Measurements from ENCODE around the gene TDRD7. TPM values are rescaled to one million over a fixed set of nuclear protein-coding genes. Genes with fewer than 3 reads are reported as not detected.

The TDRD7 gene
- total and polyA plus RNA-seq, 9 donors: 7.4 to 15.6 (median 9.8) TPM

DNA sequence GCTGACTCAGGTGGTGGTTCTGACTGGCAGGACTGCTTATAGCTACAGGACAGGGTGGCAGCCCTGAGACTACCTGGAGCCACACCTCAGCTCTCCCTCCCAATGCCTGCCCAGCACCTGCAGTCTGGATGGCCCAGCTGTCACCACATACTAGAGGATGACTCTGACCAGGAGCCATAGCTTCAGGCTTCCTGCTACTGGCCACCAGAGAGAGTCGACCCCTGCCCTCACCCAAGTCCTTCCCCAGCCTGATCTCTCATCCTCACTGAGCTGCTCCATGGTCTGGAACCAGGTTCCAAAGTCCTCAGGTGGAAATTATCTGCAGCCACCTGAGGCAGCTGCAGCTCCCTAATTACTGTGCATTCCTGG is 25.6 kb upstream of the TDRD7 start:
- H3K27me3 ChIP-seq: no peaks in the 10 kb centered on the region
- 47 to 54% (median 50%) methylated on average over 1 of the region's 1 CpG for WGBS, 3 donors

DNA sequence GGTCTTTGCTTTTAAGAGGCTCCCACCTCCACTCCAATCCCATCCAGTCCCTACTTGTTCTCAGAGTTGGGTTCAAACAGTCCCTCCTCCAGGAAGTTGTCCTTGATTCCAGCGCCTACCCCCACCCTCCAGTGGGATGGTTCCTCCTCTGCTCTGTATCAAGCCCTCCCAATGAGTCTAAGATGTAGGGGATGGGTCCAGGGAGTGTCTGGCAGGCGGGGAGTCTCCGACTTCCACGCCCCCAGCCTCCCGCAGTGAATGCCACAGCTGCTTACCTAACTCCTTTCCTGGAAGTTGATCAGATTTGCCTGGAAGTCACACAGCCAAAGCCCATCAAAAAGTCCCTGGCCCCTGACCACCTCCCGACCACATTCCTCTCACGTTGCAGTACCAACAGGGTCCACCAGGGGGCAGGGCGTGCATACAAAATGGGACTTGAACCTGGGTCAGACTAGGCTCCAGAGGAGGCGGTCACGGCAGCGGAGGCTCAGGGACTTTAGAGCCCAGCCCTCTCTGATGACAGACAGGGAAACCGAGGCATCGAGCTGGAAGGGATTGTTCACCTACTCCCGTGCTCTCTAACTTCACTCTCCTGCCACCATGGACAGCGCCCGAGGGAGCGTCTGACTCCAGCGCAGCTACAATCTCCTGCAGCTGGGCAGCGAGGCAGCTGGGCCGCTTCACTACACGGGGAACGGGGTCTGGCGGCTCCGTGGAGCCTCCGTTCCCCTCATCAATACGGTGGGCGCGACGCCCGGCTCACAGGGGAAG is 25.0 kb upstream of the TDRD7 start:
- no peak for TF ChIP-seq EP300 (IDR thresholded peaks at IDR 0.05)
- peak; percentile 44 to 59 (median 50) for TF ChIP-seq CTCF (IDR thresholded peaks at IDR 0.05)
- WGBS, 3 donors: 3 to 4% (median 4%) methylated on average over 30 of the region's 30 CpGs
- Histone ChIP-seq H3K9me3 (no peaks in the 10 kb centered on the region), H3K36me3 (no peaks in the 10 kb centered on the region), H3K27me3 (no peaks in the 10 kb centered on the region), H3K4me1 (ENCODE audit: insufficient read depth) (no peaks in the 10 kb centered on the region), H3K27ac (no peak overlapping the region), H3K4me3 (no peak overlapping the region)
- peak; percentile 49 to 76 (median 62) for DNase-seq
- intact Hi-C loops (cut with DNase I): no loop called here

More for the DNA sequence above, 25.6 kb upstream of the TDRD7 start:
- no peak overlapping the region for H3K27ac ChIP-seq
- no peak overlapping the region for H3K4me3 ChIP-seq
- no peaks in the 10 kb centered on the region for H3K36me3 ChIP-seq
- TF ChIP-seq EP300 (IDR thresholded peaks at IDR 0.05) (no peak), POLR2A (IDR thresholded peaks at IDR 0.05) (no peak), CTCF (IDR thresholded peaks at IDR 0.05) (no peak)
- intact Hi-C loops (cut with DNase I): no loop called here
- no peaks in the 10 kb centered on the region for H3K9me3 ChIP-seq
- no peak for DNase-seq
- H3K4me1 ChIP-seq (ENCODE audit: insufficient read depth): no peaks in the 10 kb centered on the region

- H3K27me3 ChIP-seq: no peaks in the 10 kb centered on the region
- intact Hi-C loops (cut with DNase I): no loop called here
- no peak overlapping the region for H3K27ac ChIP-seq
- H3K9me3 ChIP-seq: no peaks in the 10 kb centered on the region
- no peak for DNase-seq
- H3K4me3 ChIP-seq: no peak overlapping the region
- no peaks in the 10 kb centered on the region for H3K4me1 ChIP-seq (ENCODE audit: insufficient read depth)
- 23 to 32% (median 32%) methylated on average over 11 to 13 of the region's 13 CpGs for WGBS, 3 donors
- H3K36me3 ChIP-seq: no peaks in the 10 kb centered on the region
- TF ChIP-seq CTCF (IDR thresholded peaks at IDR 0.05): no peak
- TF ChIP-seq POLR2A (IDR thresholded peaks at IDR 0.05): no peak
- TF ChIP-seq EP300 (IDR thresholded peaks at IDR 0.05): no peak
Observed at GRCh38 chr9:97387504-97387886, 24.4 kb upstream of the TDRD7 start.

- TF ChIP-seq POLR2A (IDR thresholded peaks at IDR 0.05) (no peak), CTCF (IDR thresholded peaks at IDR 0.05) (no peak), EP300 (IDR thresholded peaks at IDR 0.05) (no peak)
- no peak for DNase-seq
- Histone ChIP-seq H3K27ac (no peak overlapping the region), H3K9me3 (no peaks in the 10 kb centered on the region), H3K27me3 (no peaks in the 10 kb centered on the region), H3K4me1 (ENCODE audit: insufficient read depth) (no peaks in the 10 kb centered on the region), H3K36me3 (no peaks in the 10 kb centered on the region), H3K4me3 (no peak overlapping the region)
- WGBS, 3 donors: 56 to 64% (median 58%) methylated on average over 5 of the region's 5 CpGs
- intact Hi-C loops (cut with DNase I): no loop called here
Observed at GRCh38 chr9:97387936-97388684, 23.8 kb upstream of the TDRD7 start.
